AG04449 (cell line): ENCODE results near the gene RIPOR3.

ENCODE experiments used
- CTCF ChIA-PET: fragments of 350-600 bp; formaldehyde crosslinking; extraction: SDS; loops from one replicate; lab custom pipeline; 2021; ENCODE audit warnings: antibody characterized with exemption; lab: Yijun Ruan, JAX
- POLR2A ChIA-PET: fragments of 400-600, 350-600 bp; formaldehyde crosslinking; extraction: SDS; loops from one replicate; lab custom pipeline; 2020; ENCODE audit warnings: antibody characterized with exemption, inconsistent platforms; lab: Yijun Ruan, JAX
- DNase-seq: peaks from one replicate; pipeline ENCODE4 v3.0.0-alpha.2; 2010; ENCODE audit warnings: low read depth, low spot score
- H3K4me3 ChIP-seq: 2 replicates; pipeline ENCODE4 v1.5.1; 2011; ENCODE audit warnings: low read depth, mild to moderate bottlenecking, control low read depth, low read length
- CTCF ChIP-seq: IDR thresholded peaks from one replicate; pipeline ENCODE4 v1.5.1; 2011; ENCODE audit warnings: mild to moderate bottlenecking, moderate library complexity, low read length, control low read depth, inconsistent platforms; ENCODE audit not compliant: insufficient read depth; ENCODE audit errors: missing control alignments

Gene RIPOR3

GRCh38 chr20:50587291-50587961, 103.9 kb downstream of the RIPOR3 start:
- no peak for TF ChIP-seq CTCF
- CTCF ChIA-PET: interaction anchor here (1.0 to 7.1 kb wide), 15 partner anchors 10 to 408 kb away, joined by 3 to 113 read pairs (median 5); no protein-coding TSS in a partner anchor
- no peak for DNase-seq
- H3K4me3 ChIP-seq: no peak overlapping the region
- POLR2A ChIA-PET: no interaction called here

GRCh38 chr20:50586531-50587232, 104.7 kb downstream of the RIPOR3 start:
- no peak for TF ChIP-seq CTCF
- POLR2A ChIA-PET: no interaction called here
- CTCF ChIA-PET: interaction anchor here (1.2 to 7.1 kb wide), 7 partner anchors 10 to 408 kb away, joined by 3 to 113 read pairs (median 12); no protein-coding TSS in a partner anchor
- no peak overlapping the region for H3K4me3 ChIP-seq
- DNase-seq: no peak

GRCh38 chr20:50585678-50586077, 105.7 kb downstream of the RIPOR3 start:
- ChIA-PET POLR2A (no interaction called here), CTCF (interaction anchor here (1.3 to 7.1 kb wide), 7 partner anchors 9 to 405 kb away, joined by 3 to 113 read pairs (median 8); no protein-coding TSS in a partner anchor)
- no peak for DNase-seq
- TF ChIP-seq CTCF: no peak
- H3K4me3 ChIP-seq: no peak overlapping the region

GRCh38 chr20:50585214-50585613, 106.1 kb downstream of the RIPOR3 start:
- ChIA-PET POLR2A (no interaction called here), CTCF (interaction anchor here (0.8 to 7.1 kb wide), 8 partner anchors 9 to 404 kb away, joined by 3 to 113 read pairs (median 6); no protein-coding TSS in a partner anchor)
- TF ChIP-seq CTCF: no peak
- DNase-seq: no peak
- H3K4me3 ChIP-seq: no peak overlapping the region

- ChIA-PET CTCF (interaction anchor here (0.6 to 7.1 kb wide), 12 partner anchors 8 to 404 kb away, joined by 3 to 113 read pairs (median 4); no protein-coding TSS in a partner anchor), POLR2A (no interaction called here)
- H3K4me3 ChIP-seq: no peak overlapping the region
- no peak for TF ChIP-seq CTCF
- no peak for DNase-seq
Measured at GRCh38 chr20:50584687-50585086, 106.7 kb downstream of the RIPOR3 start.
